H9 (cell line): ENCODE data around the gene VEGFB. TPM values are rescaled to one million over a fixed set of nuclear protein-coding genes. Genes with fewer than 3 reads are reported as not detected.
A peak's percentile ranks its signal among the peaks of the same experiment; 100 is the strongest.

Experiments used
- DNase-seq: peaks from one replicate; pipeline ENCODE4 v3.0.0-alpha.2; 2017
- H2AFZ ChIP-seq: one replicate; pipeline ENCODE4 v1.6.1; 2013; ENCODE audit warnings: mild to moderate bottlenecking, low read length, control low read depth, moderate library complexity
- H2AK5ac ChIP-seq: 2 replicates; pipeline ENCODE4 v1.6.1; 2013; ENCODE audit warnings: low read length, control low read depth, mixed read lengths; ENCODE audit not compliant: insufficient read length
- H2BK120ac ChIP-seq: one replicate; pipeline ENCODE4 v1.6.1; 2013; ENCODE audit warnings: low read depth, mild to moderate bottlenecking, low read length, control low read depth, inconsistent platforms; ENCODE audit not compliant: poor library complexity, severe bottlenecking
- H2BK12ac ChIP-seq: 2 replicates; pipeline ENCODE4 v1.6.1; 2013; ENCODE audit warnings: low read length, control low read depth, mixed read lengths, low read depth; ENCODE audit not compliant: insufficient read length
- H2BK15ac ChIP-seq: 2 replicates; pipeline ENCODE4 v1.6.1; 2013; ENCODE audit warnings: low read depth, low read length, control low read depth
- H2BK20ac ChIP-seq: one replicate; pipeline ENCODE4 v1.6.1; 2013; ENCODE audit warnings: low read depth, mild to moderate bottlenecking, low read length, control low read depth, inconsistent platforms; ENCODE audit not compliant: poor library complexity, severe bottlenecking
- H2BK5ac ChIP-seq: 2 replicates; pipeline ENCODE4 v1.6.1; 2013; ENCODE audit warnings: low read length, control low read depth, mixed read lengths; ENCODE audit not compliant: insufficient read length
- H3K14ac ChIP-seq: 2 replicates; pipeline ENCODE4 v1.6.1; 2013; ENCODE audit warnings: low read length, control low read depth; ENCODE audit not compliant: insufficient read depth
- H3K18ac ChIP-seq: 2 replicates; pipeline ENCODE4 v1.6.1; 2013; ENCODE audit warnings: low read depth, mild to moderate bottlenecking, mixed read lengths, low read length, control low read depth; ENCODE audit not compliant: insufficient read length
- H3K23ac ChIP-seq: 2 replicates; pipeline ENCODE4 v1.6.1; 2013; ENCODE audit warnings: low read length, control low read depth, mixed read lengths, low read depth; ENCODE audit not compliant: insufficient read length
- H3K23me2 ChIP-seq: 2 replicates; pipeline ENCODE4 v1.6.1; 2013; ENCODE audit warnings: low read depth, mild to moderate bottlenecking, mixed read lengths, low read length, control low read depth; ENCODE audit not compliant: insufficient read length, poor library complexity, severe bottlenecking
- H3K27ac ChIP-seq: 2 replicates; pipeline ENCODE4 v1.5.1; 2013; ENCODE audit warnings: low read length, control low read depth, mixed read lengths, low read depth; ENCODE audit not compliant: insufficient read length
- H3K27me3 ChIP-seq: 2 replicates; pipeline ENCODE4 v1.6.1; 2013; ENCODE audit warnings: low read length, control low read depth, inconsistent platforms; ENCODE audit not compliant: insufficient read depth
- H3K4ac ChIP-seq: 2 replicates; pipeline ENCODE4 v1.6.1; 2013; ENCODE audit warnings: low read depth, mild to moderate bottlenecking, control low read depth, inconsistent platforms, low read length, moderate library complexity
- H3K4me1 ChIP-seq: 2 replicates; pipeline ENCODE4 v1.6.1; 2013; ENCODE audit warnings: low read length, control low read depth, inconsistent platforms; ENCODE audit not compliant: insufficient read depth
- H3K4me2 ChIP-seq: 2 replicates; pipeline ENCODE4 v1.6.1; 2013; ENCODE audit warnings: low read length, control low read depth, mixed read lengths; ENCODE audit not compliant: insufficient read length, insufficient read depth
- H3K56ac ChIP-seq: 2 replicates; pipeline ENCODE4 v1.6.1; 2013; ENCODE audit warnings: low read depth, mild to moderate bottlenecking, mixed read lengths, low read length, control low read depth; ENCODE audit not compliant: insufficient read length
- H3K79me1 ChIP-seq: 2 replicates; pipeline ENCODE4 v1.6.1; 2013; ENCODE audit warnings: low read depth, mild to moderate bottlenecking, moderate library complexity, low read length, control low read depth, inconsistent platforms; ENCODE audit not compliant: insufficient read depth, poor library complexity, severe bottlenecking
- H3K79me2 ChIP-seq: 2 replicates; pipeline ENCODE4 v1.6.1; 2013; ENCODE audit warnings: low read length, control low read depth, inconsistent platforms; ENCODE audit not compliant: insufficient read depth
- H3K9ac ChIP-seq: 2 replicates; pipeline ENCODE4 v1.6.1; 2013; ENCODE audit warnings: low read length, control low read depth, mixed read lengths; ENCODE audit not compliant: insufficient read length; ENCODE audit errors: extremely low read depth
- H3K9me3 ChIP-seq: one replicate; pipeline ENCODE4 v1.6.1; 2013; ENCODE audit warnings: low read depth, low read length, inconsistent platforms; ENCODE audit not compliant: control insufficient read depth
- H3T11ph ChIP-seq: one replicate; pipeline ENCODE4 v1.6.1; 2013; ENCODE audit warnings: mild to moderate bottlenecking, low read length, control low read depth, inconsistent platforms
- H4K20me1 ChIP-seq: one replicate; pipeline ENCODE4 v1.6.1; 2013; ENCODE audit not compliant: control insufficient read depth, insufficient read length, insufficient read depth
- H4K5ac ChIP-seq: 2 replicates; pipeline ENCODE4 v1.6.1; 2013; ENCODE audit warnings: low read depth, mild to moderate bottlenecking, mixed read lengths, low read length, control low read depth; ENCODE audit not compliant: insufficient read length
- H4K8ac ChIP-seq: replicated peaks from 2 replicates; pipeline ENCODE4 v1.6.1; 2013; ENCODE audit warnings: low read length, control low read depth, mixed read lengths, low read depth; ENCODE audit not compliant: insufficient read length
- H4K91ac ChIP-seq: 2 replicates; pipeline ENCODE4 v1.6.1; 2013; ENCODE audit warnings: low read depth, mild to moderate bottlenecking, moderate library complexity, mixed read lengths, low read length, control low read depth; ENCODE audit not compliant: insufficient read length
- H3K27ac Mint-ChIP-seq, 3 experiments: 2 replicates in 2 of 3; 3 replicates in 1 of 3; pipeline ENCODE4 v1.8.0; 2020 to 2021; ENCODE audit warnings: mixed read lengths in 3 of 3, mild to moderate bottlenecking in 1 of 3, moderate library complexity in 1 of 3
- H3K27me3 Mint-ChIP-seq: 2 replicates; pipeline ENCODE4 v1.8.0; 2021; ENCODE audit warnings: low read depth, mild to moderate bottlenecking, moderate library complexity, mixed read lengths
- H3K36me3 Mint-ChIP-seq, 3 experiments: 2 replicates in 2 of 3; 3 replicates in 1 of 3; pipeline ENCODE4 v1.8.0; 2020 to 2021; ENCODE audit warnings: low read depth in 3 of 3, mixed read lengths in 3 of 3; ENCODE audit not compliant: insufficient read depth in 1 of 3
- H3K4me1 Mint-ChIP-seq, 2 experiments: 2 replicates each; pipeline ENCODE4 v1.8.0; 2020; ENCODE audit warnings: mixed read lengths in 2 of 2
- H3K4me3 Mint-ChIP-seq, 2 experiments: 2 replicates in 1 of 2; 3 replicates in 1 of 2; pipeline ENCODE4 v1.8.0; 2020 to 2021; ENCODE audit warnings: mild to moderate bottlenecking in 2 of 2, mixed read lengths in 2 of 2, moderate library complexity in 1 of 2
- H3K9me3 Mint-ChIP-seq, 2 experiments: 2 replicates in 1 of 2; 3 replicates in 1 of 2; pipeline ENCODE4 v1.8.0; 2020; ENCODE audit warnings: mild to moderate bottlenecking in 2 of 2, mixed read lengths in 2 of 2, moderate library complexity in 1 of 2
- CTCF ChIP-seq: fragments of 200-600 bp; sonication (generic); conservative IDR thresholded peaks from 3 replicates; pipeline ENCODE4 v1.8.0; 2021; ENCODE audit warnings: antibody characterized with exemption, mild to moderate bottlenecking
- WGBS: extraction: QIAGEN DNeasy Blood & Tissue Kit; methylation state at CpG from one replicate; pipeline ENCODE4 v1.1.7; 2013; ENCODE audit warnings: missing lambda C conversion rate, low lambda C conversion rate, mixed read lengths; ENCODE audit not compliant: insufficient read length; ENCODE audit errors: extremely low coverage; 5-methylcytosine and 5-hydroxymethylcytosine counted together
- total RNA-seq: library from RNA; stranded (reverse); gene quantifications from 2 replicates; pipeline ENCODE4 v1.2.1, GENCODE V29; 2021

The VEGFB gene
- total RNA-seq, 1 experiment from 2014 or later = 57.7 TPM

- Histone ChIP-seq H3K18ac (no peak overlapping the region), H4K20me1 (peaks cover 2% of the 10 kb centered on the region), H3K23ac (no peak overlapping the region), H3K4me1 (no peaks in the 10 kb centered on the region), H4K5ac (no peak overlapping the region), H2BK12ac (no peak overlapping the region), H2AK5ac (no peak overlapping the region), H3K79me1 (no peaks in the 10 kb centered on the region), H3K23me2 (peaks cover 15% of the 10 kb centered on the region), H3K4me2 (peak overlapping the region; percentile 29), H3K27me3 (no peaks in the 10 kb centered on the region), H3K14ac (no peak overlapping the region), H2BK15ac (no peak overlapping the region), H4K8ac (no peak overlapping the region), H3K56ac (no peak overlapping the region), H2AFZ (no peak overlapping the region), H3K27ac (no peak overlapping the region), H3K9ac (no peak overlapping the region), H2BK5ac (no peak overlapping the region), H3K4ac (no peak overlapping the region), H2BK120ac (no peak overlapping the region), H3T11ph (no peak overlapping the region), H3K9me3 (no peaks in the 10 kb centered on the region), H2BK20ac (no peak overlapping the region), H3K79me2 (no peaks in the 10 kb centered on the region), H4K91ac (no peak overlapping the region)
- peaks cover 16 to 45% (median 31%) of the 10 kb centered on the region in 3 experiments; a peak in 6 of 7 replicates for H3K36me3 Mint-ChIP-seq
- DNase-seq = no peak
- no CpG with 5 or more reads among the region's 23 CpGs for WGBS
- peak overlapping the region; percentile 97 to 99 for H3K4me3 Mint-ChIP-seq
- H3K27ac Mint-ChIP-seq = peak overlapping the region in 2 of 3 experiments; percentile 95 to 96; a peak in 4 of 7 replicates
- H3K9me3 Mint-ChIP-seq = no peaks in the 10 kb centered on the region
- H3K27me3 Mint-ChIP-seq = no peaks in the 10 kb centered on the region; the same call in 1 of the 2 replicates
- H3K4me1 Mint-ChIP-seq = peaks cover 18 to 23% of the 10 kb centered on the region in 2 experiments
- TF ChIP-seq CTCF = no peak
Observed at GRCh38 chr11:64268025-64268892, 33.9 kb downstream of the VEGFB start.
